Hepatocyte (in vitro differentiated cells): ENCODE measurements around the gene NDUFS5. TPM values are rescaled to one million over a fixed set of nuclear protein-coding genes. Genes with fewer than 3 reads are reported as not detected.
A peak's percentile ranks its signal among the peaks of the same experiment; 100 is the strongest.
"Not testable (repeated sequence)": the region's sequence is repeated elsewhere in the genome, so short reads cannot be mapped to it uniquely, and the experiment has no call there.

Experiments
- DNase-seq: peaks from one replicate; pipeline ENCODE4 v3.0.0-alpha.2; 2016; ENCODE audit warnings: low spot score
- H2AFZ ChIP-seq: fragments of 200-600 bp; sonication (generic); 2 replicates; pipeline ENCODE4 v1.6.0; 2016; ENCODE audit warnings: antibody characterized with exemption, mild to moderate bottlenecking
- H3K27ac ChIP-seq: fragments of 200-600 bp; sonication (generic); 2 replicates; pipeline ENCODE4 v1.5.1; 2016; ENCODE audit warnings: mild to moderate bottlenecking
- H3K27me3 ChIP-seq: fragments of 200-600 bp; sonication (generic); 2 replicates; pipeline ENCODE4 v1.6.1; 2016
- H3K36me3 ChIP-seq: fragments of 200-600 bp; sonication (generic); replicated peaks from 2 replicates; pipeline ENCODE4 v1.5.1; 2016; ENCODE audit warnings: low read depth; ENCODE audit not compliant: insufficient read depth
- H3K4me1 ChIP-seq: fragments of 200-600 bp; sonication (generic); 2 replicates; pipeline ENCODE4 v1.5.1; 2016; ENCODE audit warnings: mild to moderate bottlenecking, moderate library complexity; ENCODE audit not compliant: insufficient read depth
- H3K4me2 ChIP-seq: fragments of 200-600 bp; sonication (generic); 2 replicates; pipeline ENCODE4 v1.6.0; 2016
- H3K4me3 ChIP-seq: fragments of 200-600 bp; sonication (generic); 2 replicates; pipeline ENCODE4 v1.5.1; 2016; ENCODE audit warnings: mild to moderate bottlenecking
- H3K79me2 ChIP-seq: fragments of 200-600 bp; sonication (generic); 2 replicates; pipeline ENCODE4 v1.6.0; 2017; ENCODE audit warnings: mild to moderate bottlenecking
- H3K9me2 ChIP-seq: fragments of 200-600 bp; sonication (generic); replicated peaks from 2 replicates; pipeline ENCODE4 v1.6.0; 2017; ENCODE audit warnings: mild to moderate bottlenecking; ENCODE audit not compliant: insufficient read depth
- H3K9me3 ChIP-seq: fragments of 200-600 bp; sonication (generic); 2 replicates; pipeline ENCODE4 v1.5.1; 2016; ENCODE audit warnings: low read depth, mild to moderate bottlenecking
- H4K20me1 ChIP-seq: fragments of 200-600 bp; sonication (generic); 2 replicates; pipeline ENCODE4 v1.6.0; 2016; ENCODE audit warnings: mild to moderate bottlenecking; ENCODE audit not compliant: insufficient read depth, poor library complexity, severe bottlenecking
- EZH2 ChIP-seq: fragments of 200-600 bp; sonication (generic); IDR thresholded peaks from 2 replicates; pipeline ENCODE4 v1.6.1; 2016; ENCODE audit warnings: antibody characterized with exemption, mild to moderate bottlenecking, borderline replicate concordance
- EZH2phosphoT487 ChIP-seq: fragments of 200-600 bp; sonication (generic); IDR thresholded peaks from one replicate; pipeline ENCODE4 v1.6.1; 2018; ENCODE audit warnings: antibody characterized with exemption, mild to moderate bottlenecking, low read depth, moderate library complexity; ENCODE audit not compliant: unreplicated experiment, severe bottlenecking
- WGBS: methylation state at CpG from one replicate; pipeline ENCODE4 v1.1.6; 2016; ENCODE audit warnings: low lambda C conversion rate; ENCODE audit errors: missing lambda C conversion rate; 5-methylcytosine and 5-hydroxymethylcytosine counted together
- polyA plus RNA-seq: library from polyadenylated mRNA; unstranded; fragments of >200 nt; fragmentation: Nextera tagmentation; extraction: Ambion mirVana; gene quantifications from 2 replicates; pipeline ENCODE4 v1.2.1, GENCODE V29; 2016
- total RNA-seq: library from RNA; depleted of rRNA; stranded (reverse); fragments of >200 nt; gene quantifications from 2 replicates; pipeline ENCODE4 v1.2.3, GENCODE V29; 2014
- TF ChIP-seq, protein P1 (sequence below): fragments of 200-600 bp; sonication (generic); IDR thresholded peaks from 2 replicates; pipeline ENCODE4 v1.5.1; 2016; ENCODE audit warnings: antibody characterized with exemption, mild to moderate bottlenecking; ENCODE audit not compliant: poor library complexity

NDUFS5 gene
- total RNA-seq (449 and 465 TPM in 2 replicates), polyA plus RNA-seq (535 and 547 TPM in 2 replicates)

GRCh38 chr1:39026051-39026865 lies at the start of gene NDUFS5:
NDUFS5 (plus strand) TSS chr1:39026350; CDS start chr1:39028725, 2,375 bp downstream.
- H3K27ac ChIP-seq, result peak within 1 kb of the TSS; percentile 94
- H3K36me3 ChIP-seq, result no peaks in the 10 kb centered on the region
- no peaks in the 10 kb centered on the region for H3K27me3 ChIP-seq
- H3K4me1 ChIP-seq, result peaks cover 5% of the 10 kb centered on the region
- H3K9me2 ChIP-seq, result no peaks in the 10 kb centered on the region
- no peaks in the 10 kb centered on the region for H3K9me3 ChIP-seq
- H3K4me3 ChIP-seq, result peak within 1 kb of the TSS; percentile 70
- WGBS, result under 1% methylated on average over 47 of the region's 47 CpGs
- H2AFZ ChIP-seq, result peak within 1 kb of the TSS; percentile 75
- peak within 1 kb of the TSS; percentile 84 for H3K4me2 ChIP-seq
- peak; percentile 96 for DNase-seq
- TF ChIP-seq, protein P1, sequence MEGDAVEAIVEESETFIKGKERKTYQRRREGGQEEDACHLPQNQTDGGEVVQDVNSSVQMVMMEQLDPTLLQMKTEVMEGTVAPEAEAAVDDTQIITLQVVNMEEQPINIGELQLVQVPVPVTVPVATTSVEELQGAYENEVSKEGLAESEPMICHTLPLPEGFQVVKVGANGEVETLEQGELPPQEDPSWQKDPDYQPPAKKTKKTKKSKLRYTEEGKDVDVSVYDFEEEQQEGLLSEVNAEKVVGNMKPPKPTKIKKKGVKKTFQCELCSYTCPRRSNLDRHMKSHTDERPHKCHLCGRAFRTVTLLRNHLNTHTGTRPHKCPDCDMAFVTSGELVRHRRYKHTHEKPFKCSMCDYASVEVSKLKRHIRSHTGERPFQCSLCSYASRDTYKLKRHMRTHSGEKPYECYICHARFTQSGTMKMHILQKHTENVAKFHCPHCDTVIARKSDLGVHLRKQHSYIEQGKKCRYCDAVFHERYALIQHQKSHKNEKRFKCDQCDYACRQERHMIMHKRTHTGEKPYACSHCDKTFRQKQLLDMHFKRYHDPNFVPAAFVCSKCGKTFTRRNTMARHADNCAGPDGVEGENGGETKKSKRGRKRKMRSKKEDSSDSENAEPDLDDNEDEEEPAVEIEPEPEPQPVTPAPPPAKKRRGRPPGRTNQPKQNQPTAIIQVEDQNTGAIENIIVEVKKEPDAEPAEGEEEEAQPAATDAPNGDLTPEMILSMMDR, result no peak
- no peak for TF ChIP-seq EZH2phosphoT487
- TF ChIP-seq EZH2, result no peak
- H4K20me1 ChIP-seq, result peaks cover 6% of the 10 kb centered on the region
- H3K79me2 ChIP-seq, result peaks cover 48% of the 10 kb centered on the region

- not testable (repeated sequence) for H3K4me2 ChIP-seq, H3K4me1 ChIP-seq, H3K27me3 ChIP-seq, H3K9me3 ChIP-seq, H3K4me3 ChIP-seq, H3K79me2 ChIP-seq, H4K20me1 ChIP-seq, H3K27ac ChIP-seq, H3K9me2 ChIP-seq, DNase-seq, H2AFZ ChIP-seq, H3K36me3 ChIP-seq
- WGBS, result 93% methylated on average over 12 of the region's 12 CpGs
Measured at GRCh38 chr1:38977399-38978244, 48.5 kb upstream of the NDUFS5 start.

DNA sequence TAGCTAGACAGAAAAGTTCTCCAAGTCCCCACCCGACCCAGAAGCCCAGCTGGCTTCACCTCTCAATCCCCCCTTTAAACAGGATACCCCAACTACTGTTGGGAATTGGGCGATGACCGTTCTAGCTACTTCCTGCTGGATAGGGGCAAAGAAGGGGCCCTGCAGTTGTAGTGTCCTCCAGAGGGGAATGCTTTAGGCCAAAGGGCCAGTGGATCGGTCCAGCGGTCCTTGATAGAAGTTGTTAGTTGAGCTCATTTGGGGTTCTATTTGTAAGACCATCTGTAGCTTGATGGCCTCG lies 48.0 kb upstream of the NDUFS5 start:
- H3K36me3 ChIP-seq, result not testable (repeated sequence)
- WGBS, result 90% methylated on average over 6 of the region's 6 CpGs

GRCh38 chr1:38979380-38979779 lies 46.8 kb upstream of the NDUFS5 start:
- DNase-seq, H3K27me3 ChIP-seq, H3K9me3 ChIP-seq, H3K4me2 ChIP-seq, H3K9me2 ChIP-seq, H3K36me3 ChIP-seq, H2AFZ ChIP-seq, H3K4me1 ChIP-seq, H3K79me2 ChIP-seq, H3K27ac ChIP-seq, H4K20me1 ChIP-seq, H3K4me3 ChIP-seq: not testable (repeated sequence)
- 68% methylated on average over 1 of the region's 1 CpG for WGBS

More for the DNA sequence above, 48.0 kb upstream of the NDUFS5 start:
- not testable (repeated sequence) for H2AFZ ChIP-seq, H3K4me1 ChIP-seq, DNase-seq, H3K4me2 ChIP-seq, H4K20me1 ChIP-seq, H3K27ac ChIP-seq, H3K79me2 ChIP-seq, H3K27me3 ChIP-seq, H3K9me3 ChIP-seq, H3K4me3 ChIP-seq, H3K9me2 ChIP-seq

DNA sequence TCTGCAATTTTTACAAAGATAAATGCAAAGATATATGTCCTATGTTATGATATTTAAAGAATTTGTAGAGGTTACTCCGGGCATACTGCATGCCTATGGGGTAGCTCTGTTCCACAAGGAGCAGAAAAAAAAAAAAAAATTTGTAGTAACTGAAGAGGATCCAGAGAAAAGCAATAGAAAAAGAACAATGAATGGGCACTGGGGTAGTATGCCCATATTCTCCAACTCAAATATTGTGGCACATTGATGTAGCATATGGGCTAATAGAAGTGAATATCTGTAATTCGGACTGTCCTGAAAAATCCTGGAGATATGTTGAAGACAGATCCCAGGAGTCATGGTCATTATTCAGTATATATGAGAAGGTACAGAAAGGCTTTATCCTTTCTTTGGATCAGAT lies 36.2 kb upstream of the NDUFS5 start:
- H2AFZ ChIP-seq, result peak overlapping the region; percentile 94
- H3K36me3 ChIP-seq, result no peaks in the 10 kb centered on the region
- TF ChIP-seq EZH2phosphoT487 (no peak), EZH2 (no peak)
- TF ChIP-seq, protein P1, result no peak
- H4K20me1 ChIP-seq, result peaks cover 33% of the 10 kb centered on the region
- H3K4me1 ChIP-seq, result peaks cover 14% of the 10 kb centered on the region
- H3K79me2 ChIP-seq, result peaks cover 38% of the 10 kb centered on the region
- peak overlapping the region; percentile 93 for H3K27ac ChIP-seq
- H3K9me3 ChIP-seq, result no peaks in the 10 kb centered on the region
- H3K27me3 ChIP-seq, result no peaks in the 10 kb centered on the region
- DNase-seq, result no peak
- H3K9me2 ChIP-seq, result no peaks in the 10 kb centered on the region
- peak overlapping the region; percentile 89 for H3K4me2 ChIP-seq
- WGBS, result 73% methylated on average over 2 of the region's 2 CpGs
- H3K4me3 ChIP-seq, result no peak overlapping the region
